Measurements from ENCODE around the gene EIF5A2. TPM values are rescaled to one million over a fixed set of nuclear protein-coding genes. Genes with fewer than 3 reads are reported as not detected.

The EIF5A2 gene
- total RNA-seq, 1 experiment from 2014 or later, result 72.0 TPM

DNA sequence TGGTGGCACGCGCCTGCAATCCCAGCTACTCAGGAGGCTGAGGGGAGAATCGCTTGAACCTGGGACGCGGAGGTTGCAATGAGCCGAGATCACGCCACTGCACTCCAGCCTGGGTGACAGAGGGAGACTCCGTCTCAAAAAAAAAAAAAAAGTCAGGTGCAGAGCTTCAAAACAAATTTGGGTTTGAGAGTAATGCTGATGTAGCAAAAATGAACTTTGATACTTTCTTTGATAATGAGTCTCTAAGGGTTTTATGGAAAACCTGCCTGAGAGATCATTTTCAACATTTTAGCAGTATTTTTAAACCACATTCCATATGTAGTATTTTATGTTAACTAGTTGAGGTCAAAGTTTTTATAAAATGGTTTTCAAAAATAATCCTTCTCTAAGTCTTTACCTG lies 14.5 kb downstream of the EIF5A2 start:
- no peak for ATAC-seq
- BruUV-seq (replicated peaks), result no TSS peak

GRCh38 chr3:170889630-170890029 lies 18.8 kb downstream of the EIF5A2 start:
- no TSS peak for BruUV-seq (replicated peaks)
- Histone ChIP-seq H3K4me3 (ENCODE audit: low read depth in 2 of 2, low read length in 2 of 2) (no peak overlapping the region), H3K9me3 (ENCODE audit: control insufficient read depth, insufficient read depth, low read depth, low read length) (0 out of 2 replicates have a peak, but pooled peaks cover 4% of the 10 kb centered on the region), H3K36me3 (ENCODE audit: control insufficient read depth, insufficient read depth, low read length) (no peaks in the 10 kb centered on the region), H3K4me1 (ENCODE audit: control insufficient read depth, insufficient read depth, low read length) (no peaks in the 10 kb centered on the region), H3K27ac (ENCODE audit: low read length) (no peak overlapping the region), H3K27me3 (ENCODE audit: control insufficient read depth, insufficient read depth, low read length) (no peaks in the 10 kb centered on the region)
- CTCF ChIA-PET, result no interaction called here
- no peak for DNase-seq (ENCODE audit: low read depth, low spot score)
- in situ Hi-C loops (cut with HindIII; ENCODE audit: low pct_unique_long_range_greater_than_20kb, low sequenced_read_pairs), result no loop called here
- POLR2A ChIA-PET, result no interaction called here
- intact Hi-C loops (cut with micrococcal nuclease; ENCODE audit: unreplicated experiment), result no loop called here
- ATAC-seq, result no peak
- TF ChIP-seq POLR2AphosphoS5 (IDR thresholded peaks at IDR 0.05; ENCODE audit: low read depth, low read length), result no peak

More for the DNA sequence above, 14.5 kb downstream of the EIF5A2 start:
- Histone ChIP-seq H3K4me3 (ENCODE audit: low read depth in 2 of 2, low read length in 2 of 2) (no peak overlapping the region), H3K27me3 (ENCODE audit: control insufficient read depth, insufficient read depth, low read length) (no peaks in the 10 kb centered on the region), H3K27ac (ENCODE audit: low read length) (no peak overlapping the region), H3K9me3 (ENCODE audit: control insufficient read depth, insufficient read depth, low read depth, low read length) (no peaks in the 10 kb centered on the region), H3K4me1 (ENCODE audit: control insufficient read depth, insufficient read depth, low read length) (no peaks in the 10 kb centered on the region), H3K36me3 (ENCODE audit: control insufficient read depth, insufficient read depth, low read length) (no peaks in the 10 kb centered on the region)
- TF ChIP-seq TCF7L2 (IDR thresholded peaks at IDR 0.05; ENCODE audit: low read depth, low read length) (no peak), REST (IDR thresholded peaks at IDR 0.05; ENCODE audit: insufficient read depth in 1 of 2, low read depth in 2 of 2, low read length in 1 of 2) (no peak), POLR2AphosphoS5 (IDR thresholded peaks at IDR 0.05; ENCODE audit: low read depth, low read length) (no peak), SIN3A (IDR thresholded peaks at IDR 0.05; ENCODE audit: borderline replicate concordance, insufficient read depth, low read depth, low read length) (no peak)
- TF ChIP-seq, protein P1, sequence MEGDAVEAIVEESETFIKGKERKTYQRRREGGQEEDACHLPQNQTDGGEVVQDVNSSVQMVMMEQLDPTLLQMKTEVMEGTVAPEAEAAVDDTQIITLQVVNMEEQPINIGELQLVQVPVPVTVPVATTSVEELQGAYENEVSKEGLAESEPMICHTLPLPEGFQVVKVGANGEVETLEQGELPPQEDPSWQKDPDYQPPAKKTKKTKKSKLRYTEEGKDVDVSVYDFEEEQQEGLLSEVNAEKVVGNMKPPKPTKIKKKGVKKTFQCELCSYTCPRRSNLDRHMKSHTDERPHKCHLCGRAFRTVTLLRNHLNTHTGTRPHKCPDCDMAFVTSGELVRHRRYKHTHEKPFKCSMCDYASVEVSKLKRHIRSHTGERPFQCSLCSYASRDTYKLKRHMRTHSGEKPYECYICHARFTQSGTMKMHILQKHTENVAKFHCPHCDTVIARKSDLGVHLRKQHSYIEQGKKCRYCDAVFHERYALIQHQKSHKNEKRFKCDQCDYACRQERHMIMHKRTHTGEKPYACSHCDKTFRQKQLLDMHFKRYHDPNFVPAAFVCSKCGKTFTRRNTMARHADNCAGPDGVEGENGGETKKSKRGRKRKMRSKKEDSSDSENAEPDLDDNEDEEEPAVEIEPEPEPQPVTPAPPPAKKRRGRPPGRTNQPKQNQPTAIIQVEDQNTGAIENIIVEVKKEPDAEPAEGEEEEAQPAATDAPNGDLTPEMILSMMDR (IDR thresholded peaks at IDR 0.05), result no peak
- no peak for DNase-seq (ENCODE audit: low read depth, low spot score)
- in situ Hi-C loops (cut with HindIII; ENCODE audit: low pct_unique_long_range_greater_than_20kb, low sequenced_read_pairs) (no loop called here), intact Hi-C loops (cut with micrococcal nuclease; ENCODE audit: unreplicated experiment) (no loop called here)
- ChIA-PET POLR2A (no interaction called here), CTCF (no interaction called here)

DNA sequence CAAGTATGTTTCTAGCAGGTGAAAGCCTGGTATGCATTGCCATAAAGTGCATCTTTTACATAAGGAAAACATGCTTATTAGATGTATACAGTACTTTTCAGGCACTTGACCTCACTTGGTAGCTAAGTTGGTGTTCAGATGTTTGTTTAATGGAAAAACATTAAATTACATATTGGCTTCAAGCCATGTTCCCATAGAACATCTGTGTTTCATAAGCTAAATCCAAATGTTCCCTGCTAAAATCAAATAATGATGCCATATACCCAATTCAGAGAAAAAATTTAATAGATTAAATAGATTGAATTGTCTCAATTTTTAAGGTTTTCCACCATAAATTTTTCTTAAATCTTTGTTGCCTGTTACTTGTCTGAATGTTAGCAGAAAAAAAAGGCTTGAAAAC lies 19.3 kb downstream of the EIF5A2 start:
- Histone ChIP-seq H3K4me3 (ENCODE audit: low read depth in 2 of 2, low read length in 2 of 2) (no peak overlapping the region), H3K27me3 (ENCODE audit: control insufficient read depth, insufficient read depth, low read length) (no peaks in the 10 kb centered on the region), H3K4me1 (ENCODE audit: control insufficient read depth, insufficient read depth, low read length) (no peaks in the 10 kb centered on the region), H3K36me3 (ENCODE audit: control insufficient read depth, insufficient read depth, low read length) (no peaks in the 10 kb centered on the region), H3K9me3 (ENCODE audit: control insufficient read depth, insufficient read depth, low read depth, low read length) (0 out of 2 replicates have a peak, but pooled peaks cover 4% of the 10 kb centered on the region), H3K27ac (ENCODE audit: low read length) (no peak overlapping the region)
- intact Hi-C loops (cut with micrococcal nuclease; ENCODE audit: unreplicated experiment), result no loop called here
- in situ Hi-C loops (cut with HindIII; ENCODE audit: low pct_unique_long_range_greater_than_20kb, low sequenced_read_pairs), result no loop called here
- POLR2A ChIA-PET, result no interaction called here
- DNase-seq (ENCODE audit: low read depth, low spot score), result no peak
- no peak for ATAC-seq
- no TSS peak for BruUV-seq (replicated peaks)
- CTCF ChIA-PET, result no interaction called here
- TF ChIP-seq SIN3A (IDR thresholded peaks at IDR 0.05; ENCODE audit: borderline replicate concordance, insufficient read depth, low read depth, low read length) (no peak), POLR2AphosphoS5 (IDR thresholded peaks at IDR 0.05; ENCODE audit: low read depth, low read length) (no peak), REST (IDR thresholded peaks at IDR 0.05; ENCODE audit: insufficient read depth in 1 of 2, low read depth in 2 of 2, low read length in 1 of 2) (no peak), TCF7L2 (IDR thresholded peaks at IDR 0.05; ENCODE audit: low read depth, low read length) (no peak)
- TF ChIP-seq, protein P1 (IDR thresholded peaks at IDR 0.05), result no peak
